SU-DHL-6 (cell line): Measurements from ENCODE around the gene VAMP3.
A peak's percentile ranks its signal among the peaks of the same experiment; 100 is the strongest.

Source experiments
- H2AFZ ChIP-seq: fragments of 200-600 bp; sonication (generic); 2 replicates; pipeline ENCODE4 v1.6.1; 2014; ENCODE audit warnings: low read depth, mild to moderate bottlenecking, moderate library complexity, mixed read lengths, antibody characterized with exemption, low read length; ENCODE audit not compliant: severe bottlenecking
- H3F3A ChIP-seq: fragments of 200-600 bp; shearing (Covaris generic); 2 replicates; pipeline ENCODE4 v1.6.0; 2016; ENCODE audit warnings: antibody characterized with exemption, mild to moderate bottlenecking; ENCODE audit not compliant: insufficient read depth
- H3K27ac ChIP-seq: fragments of 200-600 bp; sonication (generic); 2 replicates; pipeline ENCODE4 v1.5.1; 2016; ENCODE audit warnings: low read depth, mild to moderate bottlenecking, low read length, moderate library complexity, mixed read lengths
- H3K27me3 ChIP-seq: fragments of 200-600 bp; sonication (generic), shearing (Covaris generic); 2 replicates; pipeline ENCODE4 v1.6.0; 2014; ENCODE audit warnings: mild to moderate bottlenecking, low read length
- H3K36me3 ChIP-seq: fragments of 200-600 bp; sonication (generic); 2 replicates; pipeline ENCODE4 v1.6.1; 2014; ENCODE audit warnings: mild to moderate bottlenecking, low read length, mixed read lengths
- H3K4me2 ChIP-seq: fragments of 300-600, 200-600 bp; shearing (Covaris generic), sonication (generic); 2 replicates; pipeline ENCODE4 v1.6.0; 2014; ENCODE audit warnings: low read length, low read depth, mild to moderate bottlenecking; ENCODE audit not compliant: poor library complexity, severe bottlenecking
- H3K4me3 ChIP-seq: fragments of 200-600 bp; sonication (generic); 2 replicates; pipeline ENCODE4 v1.5.1; 2014; ENCODE audit warnings: antibody characterized with exemption, low read length, mild to moderate bottlenecking, mixed read lengths; ENCODE audit not compliant: insufficient read depth, poor library complexity, severe bottlenecking
- H3K79me2 ChIP-seq: fragments of 200-600 bp; sonication (generic); 2 replicates; pipeline ENCODE4 v1.6.1; 2014; ENCODE audit warnings: mild to moderate bottlenecking, low read length, moderate library complexity; ENCODE audit not compliant: insufficient read depth
- H3K9ac ChIP-seq: fragments of 200-600 bp; sonication (generic); 2 replicates; pipeline ENCODE4 v1.7.0; 2014; ENCODE audit warnings: mild to moderate bottlenecking, low read length
- H3K9me2 ChIP-seq: fragments of 200-600 bp; sonication (generic); replicated peaks from 2 replicates; pipeline ENCODE4 v1.6.1; 2014; ENCODE audit warnings: low read length; ENCODE audit not compliant: insufficient read depth
- H3K9me3 ChIP-seq: fragments of 200-600 bp; sonication (generic); 2 replicates; pipeline ENCODE4 v1.6.1; 2014; ENCODE audit warnings: low read length, mixed read lengths; ENCODE audit not compliant: insufficient read depth
- H4K20me1 ChIP-seq: fragments of 200-600 bp; sonication (generic); 2 replicates; pipeline ENCODE4 v1.6.1; 2014; ENCODE audit warnings: low read depth, mild to moderate bottlenecking, antibody characterized with exemption, low read length, moderate library complexity, mixed read lengths
- CTCF ChIP-seq: fragments of 200-600 bp; sonication (generic); IDR thresholded peaks from one replicate; pipeline ENCODE4 v1.5.1; 2017; ENCODE audit warnings: antibody characterized with exemption, mild to moderate bottlenecking, low read length, moderate library complexity; ENCODE audit not compliant: insufficient read depth, poor library complexity, severe bottlenecking
- EZH2phosphoT487 ChIP-seq: fragments of 200-600 bp; sonication (generic), shearing (Covaris generic); conservative IDR thresholded peaks from 2 replicates; pipeline ENCODE4 v1.6.1; 2018; ENCODE audit warnings: mild to moderate bottlenecking, antibody characterized with exemption, low read length, moderate library complexity, mixed read lengths

The VAMP3 gene

DNA sequence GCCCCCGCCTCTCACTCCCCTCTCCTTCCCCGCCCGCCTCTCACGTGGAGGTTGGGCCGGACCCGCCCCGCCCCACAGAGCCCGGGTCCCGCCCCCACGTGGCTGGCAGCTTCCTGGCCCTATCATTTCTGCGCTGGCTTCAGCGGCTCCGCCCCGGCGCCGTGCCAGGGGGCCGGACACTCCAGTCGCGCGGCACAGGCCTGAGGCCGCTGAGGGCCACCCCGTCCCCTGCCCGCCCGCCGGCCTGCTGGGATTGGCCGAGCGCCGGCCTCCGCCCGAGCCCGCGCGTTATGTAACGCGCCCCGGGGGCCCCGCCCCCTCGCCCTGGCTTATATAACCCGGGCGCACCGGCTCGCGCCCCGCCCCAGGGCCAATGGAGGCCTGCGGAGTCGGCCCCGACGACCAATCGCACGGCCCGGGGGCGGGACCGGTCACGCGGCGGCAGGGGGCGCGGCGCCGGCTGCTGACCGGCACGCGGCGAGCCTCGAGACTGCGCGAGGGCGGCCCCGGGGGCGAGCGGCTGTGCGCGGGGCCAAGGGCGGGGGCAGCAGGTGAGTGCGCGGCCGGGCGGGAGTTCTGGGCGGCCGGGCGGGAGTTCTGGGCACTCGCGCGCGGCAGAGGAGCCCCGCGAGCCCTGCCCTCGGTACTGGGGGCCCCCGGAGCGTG lies 12.9 kb downstream of the VAMP3 start, which contains the start of gene PER3:
Gene PER3, plus strand, starts transcription at position 466 of the 666 bp plus-strand sequence. CDS start 587 bp downstream, outside the sequence.
- Histone ChIP-seq H3K36me3 (peaks cover 6% of the 10 kb centered on the region; the same call in 1 of the 2 replicates), H3K9ac (peak within 1 kb of the TSS; percentile 66)

DNA sequence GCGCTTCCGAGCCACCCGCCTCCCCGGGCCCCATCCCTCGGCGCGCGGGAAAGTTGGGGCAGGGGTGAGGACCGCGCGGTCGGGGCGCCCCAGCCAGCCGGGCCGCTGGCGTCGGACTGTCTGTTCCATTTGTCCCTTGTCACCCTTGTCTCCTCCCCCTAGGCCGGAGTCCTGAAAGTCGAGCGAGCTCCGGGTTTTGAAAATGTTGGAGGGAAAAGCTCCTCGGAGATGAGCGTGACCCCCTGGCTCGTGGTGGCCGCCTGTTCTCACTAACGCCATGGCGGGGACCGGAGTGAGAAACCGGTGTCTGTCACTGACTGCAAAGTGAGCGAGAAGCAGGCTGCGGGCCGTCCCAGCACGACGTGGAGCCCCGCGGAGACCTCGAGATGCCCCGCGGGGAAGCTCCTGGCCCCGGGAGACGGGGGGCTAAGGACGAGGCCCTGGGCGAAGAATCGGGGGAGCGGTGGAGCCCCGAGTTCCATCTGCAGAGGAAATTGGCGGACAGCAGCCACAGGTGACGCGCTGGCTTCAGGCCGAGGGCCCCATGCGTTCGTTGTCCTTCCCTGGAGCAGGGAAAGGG lies 13.5 kb downstream of the VAMP3 start:
- no peaks in the 10 kb centered on the region for H3K79me2 ChIP-seq
- H3K36me3 ChIP-seq = peaks cover 9% of the 10 kb centered on the region
- H3K9ac ChIP-seq = no peak overlapping the region
- no peaks in the 10 kb centered on the region for H4K20me1 ChIP-seq
- H3K27ac ChIP-seq = no peak overlapping the region
- no peaks in the 10 kb centered on the region for H3K9me2 ChIP-seq
- peaks cover under 1% of the 10 kb centered on the region; the same call in 1 of the 2 replicates for H3K9me3 ChIP-seq
- H3K4me3 ChIP-seq = no peak overlapping the region
- H3K27me3 ChIP-seq = no peaks in the 10 kb centered on the region
- no peak for TF ChIP-seq CTCF
- TF ChIP-seq EZH2phosphoT487 = no peak
- no peak overlapping the region for H3K4me2 ChIP-seq
- no peak overlapping the region for H2AFZ ChIP-seq
- H3F3A ChIP-seq = peaks cover 13% of the 10 kb centered on the region; the same call in 1 of the 2 replicates

More for the DNA sequence above, 12.9 kb downstream of the VAMP3 start, which contains the start of gene PER3:
- Histone ChIP-seq H3K27ac (peak within 1 kb of the TSS; percentile 54), H3F3A (peaks cover 13% of the 10 kb centered on the region; the same call in 1 of the 2 replicates), H4K20me1 (no peaks in the 10 kb centered on the region), H3K9me3 (no peaks in the 10 kb centered on the region), H2AFZ (peak within 1 kb of the TSS; percentile 91), H3K4me3 (peak within 1 kb of the TSS; percentile 83), H3K27me3 (no peaks in the 10 kb centered on the region), H3K79me2 (no peaks in the 10 kb centered on the region), H3K4me2 (peak within 1 kb of the TSS; percentile 90), H3K9me2 (no peaks in the 10 kb centered on the region)
- TF ChIP-seq CTCF (no peak), EZH2phosphoT487 (no peak)

DNA sequence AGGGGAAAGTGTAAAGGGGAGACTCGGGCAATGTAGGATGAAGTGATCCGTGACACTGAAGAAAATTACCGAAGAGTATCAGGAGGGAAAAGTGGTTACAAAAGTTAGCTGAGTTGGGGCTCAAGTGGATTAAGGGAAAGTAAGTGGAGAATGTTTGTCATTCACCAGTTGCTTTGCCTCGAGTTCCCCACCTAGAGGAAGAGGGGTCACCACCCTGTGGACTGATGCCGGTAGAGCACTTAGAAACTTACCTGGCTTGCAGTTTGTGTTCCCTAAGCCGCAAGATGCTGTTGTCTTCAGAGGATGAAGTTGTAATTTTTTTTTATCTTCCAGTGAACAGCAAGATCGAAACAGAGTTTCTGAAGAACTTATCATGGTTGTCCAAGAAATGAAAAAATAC lies 14.0 kb downstream of the VAMP3 start:
- no peak for TF ChIP-seq CTCF
- TF ChIP-seq EZH2phosphoT487 = no peak
- H3K36me3 ChIP-seq = peaks cover 12% of the 10 kb centered on the region
- H3K27ac ChIP-seq = no peak overlapping the region

More for the DNA sequence above, 14.0 kb downstream of the VAMP3 start:
- H4K20me1 ChIP-seq = no peaks in the 10 kb centered on the region
- H3K4me3 ChIP-seq = no peak overlapping the region
- no peaks in the 10 kb centered on the region for H3K79me2 ChIP-seq
- H3F3A ChIP-seq = peaks cover 13% of the 10 kb centered on the region; the same call in 1 of the 2 replicates
- H3K9me2 ChIP-seq = no peaks in the 10 kb centered on the region
- no peak overlapping the region for H3K4me2 ChIP-seq
- no peaks in the 10 kb centered on the region for H3K27me3 ChIP-seq
- H2AFZ ChIP-seq = no peak overlapping the region
- H3K9me3 ChIP-seq = peaks cover 5% of the 10 kb centered on the region; the same call in 1 of the 2 replicates
- no peak overlapping the region for H3K9ac ChIP-seq
